GM19452 (cell line): ENCODE results near the gene GFER.
A peak's percentile ranks its signal among the peaks of the same experiment; 100 is the strongest.
"Not testable (repeated sequence)": the region's sequence is repeated elsewhere in the genome, so short reads cannot be mapped to it uniquely, and the experiment has no call there.

ENCODE experiments used
- ATAC-seq: cut with Tn5 transposase; IDR thresholded peaks from one replicate; pipeline ENCODE4 v1.9.1; 2021; ENCODE audit not compliant: unreplicated experiment

GFER gene

DNA sequence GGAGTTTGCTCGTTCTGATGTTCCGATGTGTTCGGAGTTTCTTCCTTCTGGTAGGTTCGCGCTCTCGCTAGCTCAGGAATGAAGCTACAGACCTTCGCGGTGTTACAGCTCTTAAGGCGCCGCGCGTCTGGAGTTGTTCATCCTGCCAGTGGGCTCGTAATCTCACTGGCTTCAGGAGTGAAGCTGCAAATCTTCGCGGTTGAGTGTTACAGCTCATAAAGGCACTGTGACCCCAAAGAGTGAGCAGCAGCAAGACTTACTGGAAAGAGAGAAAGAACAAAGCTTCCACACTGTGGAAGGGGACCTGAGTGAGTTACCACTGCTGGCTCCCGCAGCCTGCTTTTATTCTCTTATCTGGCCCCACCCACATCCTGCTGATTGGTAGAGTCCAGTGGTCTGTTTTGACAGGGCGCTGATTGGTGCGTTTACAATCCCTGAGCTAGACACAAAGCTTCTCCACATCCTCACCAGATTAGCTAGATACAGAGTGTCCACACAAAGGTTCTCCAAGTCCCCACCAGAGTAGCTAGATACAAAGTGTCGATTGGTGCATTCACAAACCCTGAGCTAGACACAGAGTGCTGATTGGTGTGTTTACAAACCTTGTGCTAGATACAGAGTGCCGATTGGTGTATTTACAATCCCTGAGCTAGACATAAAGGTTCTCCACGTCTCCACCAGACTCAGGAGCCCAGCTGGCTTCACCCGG lies 26.4 kb upstream of the GFER start:
- not testable (repeated sequence) for ATAC-seq

DNA sequence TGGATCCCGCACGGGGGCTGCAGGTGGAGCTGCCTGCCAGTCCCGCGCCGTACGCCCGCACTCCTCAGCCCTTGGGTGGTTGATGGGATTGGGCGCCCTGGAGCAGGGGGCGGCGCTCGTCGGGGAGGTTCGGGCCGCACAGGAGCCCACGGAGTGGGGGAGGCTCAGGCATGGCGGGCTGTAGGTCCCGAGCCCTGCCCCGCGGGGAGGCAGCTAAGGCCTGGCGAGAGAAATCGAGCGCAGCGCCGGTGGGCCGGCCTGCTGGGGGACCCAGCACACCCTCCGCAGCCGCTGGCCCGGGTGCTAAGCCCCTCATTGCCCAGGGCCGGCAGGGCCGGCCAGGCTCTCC lies 25.9 kb upstream of the GFER start:
- ATAC-seq, result not testable (repeated sequence)

DNA sequence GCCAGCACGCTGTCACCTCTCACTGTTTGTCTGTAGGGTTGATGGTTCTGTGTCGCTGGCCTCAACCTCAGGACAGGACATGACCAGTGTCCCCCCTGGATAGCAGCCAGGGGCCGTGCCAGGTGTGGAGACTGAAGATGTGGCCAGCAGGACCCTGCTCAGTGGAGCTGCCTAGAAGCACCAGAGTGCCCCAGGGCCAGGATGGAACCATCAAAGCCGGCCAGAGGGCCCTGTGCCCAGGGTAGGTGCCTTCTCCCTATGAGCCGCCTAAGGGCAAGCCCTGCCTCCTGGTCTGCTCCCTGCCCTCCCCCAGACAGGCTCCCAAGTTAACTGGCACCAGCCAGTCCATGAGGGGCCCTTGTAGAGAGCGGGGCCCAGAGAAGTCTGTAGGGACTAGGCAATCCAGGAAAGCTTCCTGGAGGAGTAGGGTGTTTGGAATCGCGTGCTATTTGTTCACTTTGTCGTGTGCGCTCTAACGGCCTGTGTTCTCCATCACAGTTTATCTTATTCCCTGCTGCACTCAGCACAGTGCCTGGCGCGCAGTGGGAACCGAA lies 25.2 kb upstream of the GFER start:
- ATAC-seq, result peak; percentile 14

DNA sequence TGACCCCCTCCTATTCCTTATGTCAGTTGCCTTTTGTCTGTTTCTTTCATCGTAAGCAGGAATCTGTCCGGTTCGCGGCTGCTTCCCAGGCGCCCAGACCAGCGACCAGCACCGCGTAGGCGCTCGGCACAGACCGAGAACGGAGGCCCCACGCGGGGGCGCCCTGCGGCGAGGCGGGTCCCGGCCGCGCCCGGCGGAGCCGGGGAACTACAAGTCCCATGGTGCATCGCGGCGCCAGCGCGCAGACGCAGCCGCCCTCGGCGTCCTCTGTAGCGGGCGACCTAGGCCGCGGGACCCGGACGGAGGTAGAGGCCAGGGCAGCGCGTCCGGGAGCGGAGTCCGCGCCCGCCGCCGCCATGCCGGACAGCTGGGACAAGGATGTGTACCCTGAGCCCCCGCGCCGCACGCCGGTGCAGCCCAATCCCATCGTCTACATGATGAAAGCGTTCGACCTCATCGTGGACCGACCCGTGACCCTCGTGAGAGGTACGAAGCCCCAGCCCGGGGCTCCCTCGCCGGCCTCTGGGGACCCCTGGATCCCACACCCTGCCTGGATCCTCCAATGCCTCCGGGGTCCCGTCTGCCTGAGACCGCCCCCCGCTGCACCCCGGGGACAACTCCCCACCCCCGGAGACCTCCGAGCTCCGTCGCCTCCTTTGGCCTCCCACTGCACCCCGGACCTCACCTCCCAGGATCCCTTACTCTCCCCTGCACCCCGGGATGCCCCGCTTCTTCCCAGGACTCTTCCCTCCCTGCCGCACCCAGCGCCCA lies 24.5 kb upstream of the GFER start, which contains the start of gene NDUFB10:
TSS of gene NDUFB10 (plus strand) at position 270 of the 771 bp plus-strand sequence. CDS start at position 357, 87 bp downstream.
- peak; percentile 71 for ATAC-seq

DNA sequence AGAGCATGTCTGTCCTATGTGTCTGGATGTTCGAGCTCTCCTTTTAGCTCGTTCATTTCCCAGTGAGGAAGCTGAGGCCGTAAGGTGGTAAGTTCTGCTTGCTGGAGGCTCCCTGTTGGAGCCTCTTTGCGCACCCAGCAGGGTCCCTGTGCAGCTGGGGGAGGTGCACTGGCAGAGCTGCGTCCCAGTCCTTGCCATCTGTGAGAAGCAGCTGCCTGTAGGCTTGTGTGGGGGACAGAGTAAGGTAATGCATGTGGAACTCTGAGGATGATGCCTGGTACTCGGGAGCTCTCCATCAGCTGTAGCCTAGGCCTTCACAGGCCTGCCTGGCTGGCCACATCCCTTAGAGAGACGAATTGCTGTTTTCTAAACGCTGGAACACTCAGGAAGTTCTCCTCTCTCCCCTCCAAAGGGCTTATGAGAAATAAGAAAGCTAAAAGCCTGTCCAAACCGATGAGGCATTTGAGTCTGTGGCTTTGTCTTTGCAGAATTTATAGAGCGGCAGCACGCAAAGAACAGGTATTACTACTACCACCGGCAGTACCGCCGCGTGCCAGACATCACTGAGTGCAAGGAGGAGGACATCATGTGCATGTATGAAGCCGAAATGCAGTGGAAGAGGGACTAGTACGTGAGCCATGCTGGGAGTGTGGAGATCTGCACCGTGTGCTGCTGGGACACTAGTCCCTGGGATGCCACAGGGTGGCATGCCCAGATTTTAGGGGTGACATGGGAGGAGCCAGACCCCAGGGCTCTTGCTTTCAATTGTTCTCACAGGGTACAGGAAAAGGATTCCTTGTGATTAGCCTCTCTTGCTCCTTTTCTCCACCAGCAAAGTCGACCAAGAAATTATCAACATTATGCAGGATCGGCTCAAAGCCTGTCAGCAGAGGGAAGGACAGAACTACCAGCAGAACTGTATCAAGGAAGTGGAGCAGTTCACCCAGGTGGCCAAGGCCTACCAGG lies 23.0 kb upstream of the GFER start:
- ATAC-seq, result no peak

DNA sequence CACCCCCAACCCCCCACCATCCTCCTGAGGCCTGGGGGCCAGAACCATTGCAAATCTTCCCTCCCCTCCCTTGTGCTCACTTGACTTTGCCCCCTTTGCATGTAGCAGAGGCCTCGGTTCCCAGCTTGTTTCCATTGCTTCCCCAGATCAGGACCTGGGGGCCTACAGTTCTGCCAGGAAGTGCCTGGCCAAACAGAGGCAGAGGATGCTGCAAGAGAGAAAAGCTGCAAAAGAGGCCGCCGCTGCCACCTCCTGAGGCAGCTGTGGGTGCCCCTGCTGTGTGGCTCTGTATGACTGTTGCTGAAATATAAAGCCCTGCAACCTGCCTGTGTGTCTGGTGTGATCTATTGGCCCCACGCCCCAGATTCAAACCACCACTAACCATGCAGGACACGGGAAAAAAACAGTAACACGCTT lies 22.3 kb upstream of the GFER start:
- ATAC-seq, result no peak

DNA sequence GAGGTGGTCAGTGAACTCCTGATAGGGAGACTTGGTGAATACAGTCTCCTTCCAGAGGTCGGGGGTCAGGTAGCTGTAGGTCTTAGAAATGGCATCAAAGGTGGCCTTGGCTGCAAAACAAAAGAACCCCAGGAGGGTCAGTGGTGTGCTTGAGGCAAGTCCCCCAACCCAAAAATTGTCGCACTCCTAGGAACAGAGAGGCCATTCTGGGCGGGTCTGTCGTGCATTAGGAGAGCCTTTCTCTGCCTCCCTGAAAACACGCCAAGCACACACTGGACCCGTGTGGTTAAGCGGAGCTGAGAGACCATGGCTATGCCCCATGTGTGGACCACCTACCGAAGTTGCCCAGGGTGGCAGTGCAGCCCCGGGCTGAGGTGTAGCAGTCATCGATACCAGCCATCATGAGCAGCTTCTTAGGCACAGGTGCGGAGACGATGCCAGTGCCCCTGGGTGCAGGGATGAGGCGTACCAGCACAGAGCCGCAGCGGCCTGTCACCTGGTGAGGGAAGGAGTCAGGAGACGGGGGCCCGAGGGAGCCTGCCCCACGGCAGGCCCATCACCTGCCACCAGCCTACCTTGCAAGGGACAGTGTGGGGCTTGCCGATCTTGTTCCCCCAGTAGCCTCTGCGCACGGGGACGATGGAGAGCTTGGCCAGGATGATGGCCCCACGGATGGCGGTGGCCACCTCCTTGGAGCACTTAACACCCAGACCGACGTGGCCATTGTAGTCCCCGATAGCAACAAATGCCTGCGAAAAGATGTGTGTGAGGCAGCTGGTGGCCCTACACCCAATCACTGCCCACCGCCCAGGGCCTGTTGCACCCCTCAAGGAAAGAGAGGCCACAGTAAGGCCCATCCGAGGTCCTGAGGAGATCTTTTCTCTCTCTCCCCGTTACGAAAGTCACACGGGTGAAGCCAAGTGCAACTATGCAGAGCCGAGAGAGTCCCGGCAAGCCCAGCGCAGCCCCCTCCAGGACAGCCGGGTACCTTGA lies 21.5 kb upstream of the GFER start:
- not testable (repeated sequence) for ATAC-seq

DNA sequence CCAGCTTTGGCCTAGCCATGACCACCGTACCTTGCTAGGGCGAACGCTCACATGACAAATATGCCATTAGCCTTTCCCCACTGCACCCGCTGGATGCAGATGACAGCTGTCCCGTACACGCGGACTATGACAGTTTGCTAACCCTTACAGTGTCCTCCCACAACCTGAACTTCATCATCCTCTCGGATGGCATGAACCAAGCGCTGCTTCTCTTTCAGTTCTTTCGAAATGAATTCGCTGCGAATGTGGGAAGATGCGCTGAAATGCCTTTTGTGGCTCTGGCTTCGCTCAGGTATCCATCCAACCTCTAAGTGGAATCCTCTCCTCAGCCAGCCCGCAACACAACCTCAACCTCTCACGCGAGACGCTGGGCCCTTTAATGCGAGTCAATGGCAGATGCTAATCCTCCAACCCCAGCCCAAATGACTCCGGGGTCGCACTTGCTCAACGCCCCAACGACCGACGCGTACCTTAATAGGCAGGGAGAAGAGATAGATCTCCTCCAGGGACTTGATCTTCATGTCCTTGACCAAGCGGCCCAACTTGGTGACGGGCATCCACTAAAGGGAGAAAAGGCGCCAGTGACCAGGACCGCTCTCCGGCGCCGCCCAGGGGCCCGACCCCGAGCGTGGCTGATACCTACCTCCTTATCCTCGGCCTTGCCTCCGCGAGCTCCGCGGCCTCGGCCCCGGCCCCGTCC lies 20.0 kb upstream of the GFER start:
- peak; percentile 1 for ATAC-seq

DNA sequence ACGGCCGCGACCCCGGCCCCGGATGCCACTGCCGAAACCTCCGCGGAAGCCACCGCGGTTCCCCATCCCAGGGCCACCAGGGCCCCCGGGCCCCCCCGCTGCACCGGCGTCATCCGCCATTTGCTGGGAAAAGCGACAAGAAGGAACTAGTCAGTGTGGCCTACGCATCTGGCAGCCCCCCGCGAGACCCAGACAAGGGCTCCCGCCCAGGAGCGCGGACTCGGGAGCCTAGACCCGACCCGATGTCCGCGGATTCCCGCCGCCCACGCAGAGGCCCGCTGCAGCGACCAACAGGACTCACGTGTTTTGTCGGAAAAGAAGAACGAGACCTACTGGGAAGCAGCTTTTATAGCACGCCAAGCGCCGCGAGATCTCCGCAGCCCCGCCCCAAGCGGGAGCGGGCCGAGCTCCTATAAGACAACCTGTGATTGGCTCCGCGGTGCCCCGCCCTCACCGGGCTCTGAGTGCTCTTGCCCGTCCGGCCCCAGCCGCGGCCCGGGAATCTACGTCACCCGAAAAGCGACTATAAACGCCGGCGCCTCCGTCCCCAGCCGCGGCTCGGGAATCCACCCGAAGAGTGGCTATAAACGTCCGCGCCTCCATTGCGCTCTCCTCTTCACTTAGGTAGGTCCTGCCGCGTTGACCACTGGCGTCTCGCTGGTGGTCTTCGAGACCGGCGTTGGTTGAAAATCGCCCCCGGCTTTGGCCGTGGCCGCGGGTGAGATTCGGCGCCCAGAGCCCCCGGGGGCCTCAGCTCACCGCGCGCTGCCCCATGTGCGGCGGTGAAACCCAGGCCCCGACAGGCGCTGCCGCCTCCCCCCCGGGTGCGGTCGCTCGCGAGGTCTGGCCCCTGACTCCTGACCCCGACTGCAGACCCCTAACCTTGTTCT lies 19.2 kb upstream of the GFER start, which contains the start of gene RPS2:
TSS of gene RPS2 (minus strand) at position 321 of the 890 bp plus-strand sequence. CDS start at position 120, 201 bp downstream.
- ATAC-seq, result peak; percentile 72

DNA sequence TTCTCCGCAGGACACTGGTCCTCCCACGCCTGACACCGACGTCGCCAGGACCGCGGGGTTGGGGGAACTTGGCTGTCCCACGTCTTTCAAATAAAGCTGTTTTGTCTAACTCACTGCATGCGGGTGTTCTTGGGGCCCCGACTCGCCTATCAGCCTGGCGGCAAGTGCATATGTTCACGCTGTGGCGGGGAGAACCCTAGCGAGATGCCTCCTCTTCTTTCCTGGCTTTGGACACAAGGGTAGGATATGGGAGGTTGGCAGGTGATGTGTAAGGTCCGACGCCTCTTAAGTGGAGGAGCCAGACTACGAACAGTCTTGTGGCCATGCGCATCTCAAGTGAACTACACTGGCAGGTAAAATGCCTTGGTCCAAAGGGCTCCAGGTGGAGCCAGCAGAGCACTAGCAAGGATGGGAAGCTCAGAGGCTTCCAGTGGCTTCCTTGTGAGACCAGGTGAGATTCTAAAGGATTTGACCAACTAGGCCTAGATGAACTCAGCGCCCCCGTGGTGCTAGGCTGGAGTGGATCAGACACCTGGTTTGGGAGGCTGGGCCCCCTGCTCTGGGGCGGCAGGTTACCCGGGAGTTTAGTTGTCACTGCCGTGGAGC lies 18.5 kb upstream of the GFER start:
- ATAC-seq, result no peak

DNA sequence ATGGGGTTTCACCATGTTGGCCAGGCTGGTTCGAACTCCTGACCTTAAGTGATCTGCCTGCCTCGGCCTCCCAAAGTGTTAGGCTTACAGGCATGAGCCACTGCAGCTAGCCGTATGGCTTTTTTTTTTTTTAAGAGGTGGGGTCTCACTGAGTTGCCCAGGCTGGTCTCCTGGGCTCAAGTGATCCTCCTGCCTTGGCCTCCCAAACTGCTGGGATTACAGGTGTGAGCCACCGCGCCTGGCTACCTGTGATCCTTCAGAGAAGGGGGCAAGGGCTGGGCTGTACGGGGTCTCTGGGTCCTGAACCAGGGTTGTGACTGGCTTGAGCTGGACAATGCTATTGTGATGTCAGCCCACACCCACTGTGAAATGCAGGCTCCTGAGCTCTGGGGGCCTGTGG lies 17.5 kb upstream of the GFER start, which contains the start of gene RNF151:
TSS of gene RNF151 (plus strand) at position 397 of the 400 bp plus-strand sequence. CDS start 26 bp downstream, outside the sequence.
- no peak for ATAC-seq

DNA sequence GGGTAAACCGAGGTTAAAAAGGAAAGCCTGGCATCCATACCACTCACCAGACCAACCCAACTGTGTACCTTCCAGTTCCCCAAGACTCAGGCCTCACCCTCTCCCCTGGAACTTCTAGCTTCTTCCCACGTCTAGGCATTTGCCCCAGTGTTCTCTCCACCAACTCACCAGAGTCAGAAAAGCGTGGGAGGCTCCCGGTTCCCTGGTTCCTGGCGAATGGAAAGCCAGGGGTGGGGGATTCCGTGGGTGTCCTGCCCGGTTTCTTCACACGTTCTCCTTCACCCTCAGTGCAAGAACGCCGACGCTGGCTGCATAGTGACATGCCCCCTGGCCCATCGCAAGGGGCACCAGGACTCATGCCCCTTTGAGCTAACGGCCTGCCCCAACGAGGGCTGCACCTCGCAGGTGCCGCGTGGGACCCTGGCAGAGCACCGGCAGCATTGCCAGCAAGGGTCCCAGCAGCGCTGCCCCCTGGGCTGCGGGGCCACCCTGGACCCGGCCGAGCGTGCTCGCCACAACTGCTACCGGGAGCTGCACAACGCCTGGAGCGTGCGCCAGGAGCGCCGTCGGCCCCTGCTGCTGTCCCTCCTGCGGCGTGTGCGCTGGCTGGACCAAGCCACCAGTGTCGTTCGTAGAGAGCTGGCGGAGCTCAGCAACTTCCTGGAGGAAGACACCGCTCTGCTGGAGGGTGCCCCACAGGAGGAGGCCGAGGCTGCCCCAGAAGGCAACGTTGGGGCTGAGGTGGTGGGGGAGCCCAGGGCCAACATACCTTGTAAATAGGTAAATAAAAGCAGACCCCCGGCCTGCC lies 15.6 kb upstream of the GFER start:
- ATAC-seq, result no peak

DNA sequence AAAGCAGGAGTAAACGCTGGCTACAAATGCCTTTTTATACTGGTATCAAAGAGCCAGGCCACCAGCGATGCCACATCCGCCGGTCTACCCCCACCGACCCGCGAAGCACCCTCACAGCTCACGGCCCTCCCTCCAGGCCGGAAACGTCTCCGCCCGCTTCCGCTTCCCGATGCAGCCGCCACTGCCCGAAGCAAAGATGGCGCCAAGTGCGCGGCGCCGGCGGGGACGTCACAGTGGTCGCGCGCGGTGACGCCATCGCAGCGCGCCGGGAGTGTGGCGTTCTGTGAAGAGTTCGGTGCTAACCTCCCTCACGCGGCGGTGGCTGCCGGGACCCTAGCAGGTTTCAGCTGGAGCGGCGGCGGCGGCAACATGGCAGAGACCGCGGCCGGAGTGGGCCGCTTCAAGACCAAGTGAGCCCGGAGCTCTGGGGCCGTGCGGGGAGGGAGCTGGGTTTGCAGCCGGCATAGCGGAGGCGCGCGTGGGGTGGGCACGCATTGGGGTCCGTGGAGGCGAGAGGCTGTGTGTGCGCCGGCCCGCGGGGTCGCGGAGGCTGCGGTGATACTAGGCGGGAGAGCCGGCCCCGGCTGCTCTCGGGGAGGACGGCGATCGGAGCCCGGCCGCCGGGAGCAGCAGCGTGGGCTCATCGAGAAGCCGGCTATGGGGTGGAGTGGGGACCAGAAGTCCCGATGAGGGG lies 12.1 kb upstream of the GFER start, which contains the start of gene TBL3:
TSS of gene TBL3 (plus strand) at position 258 of the 694 bp plus-strand sequence. CDS start at position 370, 112 bp downstream.
- ATAC-seq, result peak; percentile 84

DNA sequence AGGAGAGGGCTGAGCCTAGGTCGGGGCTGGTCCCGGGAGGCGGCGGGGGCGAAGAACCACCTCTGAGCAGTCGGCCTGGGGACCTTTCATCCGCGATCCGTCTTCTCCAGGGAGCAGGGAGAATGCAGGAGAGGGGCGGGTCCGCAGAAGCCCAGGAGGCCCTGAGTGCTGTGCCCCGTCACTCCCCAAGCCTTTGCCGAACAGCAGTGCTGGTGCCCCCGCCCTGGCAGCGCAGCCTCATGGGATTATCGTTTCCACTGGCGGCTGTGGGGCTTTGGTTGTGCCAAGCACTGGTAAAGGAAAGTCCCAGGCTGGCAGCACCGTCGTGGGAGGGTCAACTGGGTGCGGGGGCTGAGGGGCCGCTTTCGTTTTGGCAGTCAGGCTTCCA lies 11.5 kb upstream of the GFER start:
- no peak for ATAC-seq

DNA sequence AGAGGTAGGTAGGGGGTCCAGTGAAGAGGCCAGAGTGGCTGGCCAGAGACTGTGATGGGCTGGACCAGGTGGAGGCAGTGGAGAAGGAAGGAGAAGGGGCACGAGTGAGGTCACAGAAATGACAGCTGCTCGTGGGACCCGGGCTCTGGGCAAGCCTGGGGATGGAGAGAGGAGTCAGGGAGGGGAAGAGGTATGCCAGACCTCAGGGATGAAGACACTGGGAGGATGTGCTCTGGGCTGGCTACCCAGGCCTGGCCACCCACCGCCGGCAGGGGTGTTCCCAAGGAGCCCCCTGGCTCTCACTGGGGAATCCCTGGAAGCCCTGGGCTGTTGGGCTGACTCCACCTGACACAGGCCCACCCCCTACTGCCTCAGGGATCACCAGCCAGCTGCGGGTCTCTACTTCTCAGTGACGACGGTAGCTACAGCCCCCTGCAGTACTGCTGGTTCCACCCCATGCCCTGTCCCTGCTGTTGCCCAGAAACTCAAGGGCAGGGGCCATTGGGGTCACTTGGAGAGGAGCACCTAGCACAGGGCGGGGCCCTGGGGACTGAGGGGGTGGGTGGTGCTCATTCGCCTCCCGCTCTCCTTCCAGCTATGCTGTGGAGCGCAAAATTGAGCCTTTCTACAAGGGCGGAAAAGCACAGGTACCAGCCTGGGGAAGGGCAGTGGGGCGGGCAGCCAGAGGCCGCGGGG lies 10.4 kb upstream of the GFER start:
- no peak for ATAC-seq
